Astrocyte (in vitro differentiated cells and primary cell): ENCODE data around the gene CLCN5. TPM values are rescaled to one million over a fixed set of nuclear protein-coding genes. Genes with fewer than 3 reads are reported as not detected.

ENCODE experiments used
- DNase-seq: peaks from one replicate; pipeline ENCODE4 v3.0.0-alpha.2; 2010; ENCODE audit warnings: low read depth
- FAIRE-seq: peaks from 2 replicates; lab custom pipeline; 2011; peaks lifted over from hg19 to GRCh38; lab: Jason Lieb, UNC
- H2AFZ ChIP-seq: 2 replicates; pipeline ENCODE4 v1.6.0; 2012; ENCODE audit warnings: low read depth, low read length, inconsistent platforms
- H3K27ac ChIP-seq: 2 replicates; pipeline ENCODE4 v1.5.1; 2011; ENCODE audit warnings: low read depth, low read length, inconsistent platforms
- H3K27me3 ChIP-seq: 2 replicates; pipeline ENCODE4 v1.6.0; 2011; ENCODE audit warnings: low read length, inconsistent platforms; ENCODE audit not compliant: insufficient read depth
- H3K36me3 ChIP-seq: 2 replicates; pipeline ENCODE4 v1.5.1; 2011; ENCODE audit warnings: low read length, inconsistent platforms; ENCODE audit not compliant: insufficient read depth
- H3K4me1 ChIP-seq: 2 replicates; pipeline ENCODE4 v1.5.1; 2011; ENCODE audit warnings: low read length, inconsistent platforms; ENCODE audit not compliant: insufficient read depth
- H3K4me2 ChIP-seq: 2 replicates; pipeline ENCODE4 v1.6.0; 2012; ENCODE audit warnings: low read length, inconsistent platforms
- H3K4me3 ChIP-seq: 2 replicates; pipeline ENCODE4 v1.5.1; 2011; ENCODE audit warnings: low read depth, mild to moderate bottlenecking, low read length, inconsistent platforms; ENCODE audit not compliant: insufficient read depth
- H3K79me2 ChIP-seq: 2 replicates; pipeline ENCODE4 v1.6.0; 2012; ENCODE audit warnings: mild to moderate bottlenecking, low read length, inconsistent platforms; ENCODE audit not compliant: insufficient read depth
- H3K9ac ChIP-seq: 2 replicates; pipeline ENCODE4 v1.6.0; 2012; ENCODE audit warnings: mild to moderate bottlenecking, low read length, inconsistent platforms
- H3K9me3 ChIP-seq: 2 replicates; pipeline ENCODE4 v1.5.1; 2012; ENCODE audit warnings: low read depth, mild to moderate bottlenecking, low read length, inconsistent platforms; ENCODE audit not compliant: insufficient read depth
- H4K20me1 ChIP-seq: 2 replicates; pipeline ENCODE4 v1.6.0; 2012; ENCODE audit warnings: low read length, inconsistent platforms; ENCODE audit not compliant: insufficient read depth
- H3K27ac Mint-ChIP-seq: one replicate; pipeline ENCODE4 v1.8.0; 2021; ENCODE audit warnings: mild to moderate bottlenecking, mixed read lengths; ENCODE audit not compliant: unreplicated experiment
- H3K27me3 Mint-ChIP-seq: one replicate; pipeline ENCODE4 v1.8.0; 2021; ENCODE audit warnings: low read depth, mixed read lengths; ENCODE audit not compliant: unreplicated experiment
- H3K36me3 Mint-ChIP-seq: one replicate; pipeline ENCODE4 v1.8.0; 2021; ENCODE audit warnings: low read depth, mixed read lengths; ENCODE audit not compliant: unreplicated experiment
- H3K4me1 Mint-ChIP-seq: one replicate; pipeline ENCODE4 v1.8.0; 2021; ENCODE audit warnings: low read depth, mixed read lengths; ENCODE audit not compliant: unreplicated experiment
- H3K4me3 Mint-ChIP-seq: one replicate; pipeline ENCODE4 v1.8.0; 2021; ENCODE audit warnings: mild to moderate bottlenecking, moderate library complexity, mixed read lengths; ENCODE audit not compliant: unreplicated experiment
- H3K9me3 Mint-ChIP-seq: one replicate; pipeline ENCODE4 v1.8.0; 2021; ENCODE audit warnings: mild to moderate bottlenecking, mixed read lengths; ENCODE audit not compliant: unreplicated experiment
- EZH2 ChIP-seq: IDR thresholded peaks from 2 replicates; pipeline ENCODE4 v1.6.1; 2012; ENCODE audit warnings: mild to moderate bottlenecking, low read length, inconsistent platforms; ENCODE audit not compliant: insufficient read depth
- total RNA-seq: library from RNA; stranded (reverse); gene quantifications from 2 replicates; pipeline ENCODE4 v1.2.1, GENCODE V29; 2021
- TF ChIP-seq, protein P1 (sequence below): IDR thresholded peaks from 2 replicates; pipeline ENCODE4 v1.5.1; 2011; ENCODE audit warnings: low read depth, mild to moderate bottlenecking, inconsistent platforms, low read length, moderate library complexity; ENCODE audit not compliant: insufficient read depth

The CLCN5 gene
- total RNA-seq, 1 donor from 2014 or later = 16.7 TPM

DNA sequence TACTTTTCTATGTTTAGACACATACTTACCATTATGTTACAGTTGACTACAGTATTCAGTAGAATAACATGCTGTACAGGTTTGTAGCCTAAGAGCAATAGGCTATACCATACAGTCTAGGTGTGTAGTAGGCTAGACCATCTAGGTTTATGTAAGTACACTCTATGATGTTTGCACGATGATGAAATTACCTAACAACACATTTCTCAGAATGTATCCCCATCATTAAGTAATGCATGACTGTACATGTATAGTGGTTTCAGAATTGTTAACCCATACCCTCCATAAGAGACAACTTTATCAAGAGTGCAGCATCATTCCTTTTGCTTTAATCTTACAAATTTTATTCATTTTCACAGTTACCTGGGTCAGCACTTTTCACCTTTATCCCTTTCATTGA is 126.8 kb downstream of the CLCN5 start:
- Histone ChIP-seq H3K9ac (no peak overlapping the region), H3K4me3 (no peak overlapping the region), H3K27ac (no peak overlapping the region), H3K9me3 (no peaks in the 10 kb centered on the region), H3K4me1 (no peaks in the 10 kb centered on the region), H3K4me2 (no peak overlapping the region), H3K36me3 (no peaks in the 10 kb centered on the region), H4K20me1 (no peaks in the 10 kb centered on the region), H3K27me3 (no peaks in the 10 kb centered on the region), H2AFZ (no peak overlapping the region), H3K79me2 (no peaks in the 10 kb centered on the region)
- TF ChIP-seq, protein P1, sequence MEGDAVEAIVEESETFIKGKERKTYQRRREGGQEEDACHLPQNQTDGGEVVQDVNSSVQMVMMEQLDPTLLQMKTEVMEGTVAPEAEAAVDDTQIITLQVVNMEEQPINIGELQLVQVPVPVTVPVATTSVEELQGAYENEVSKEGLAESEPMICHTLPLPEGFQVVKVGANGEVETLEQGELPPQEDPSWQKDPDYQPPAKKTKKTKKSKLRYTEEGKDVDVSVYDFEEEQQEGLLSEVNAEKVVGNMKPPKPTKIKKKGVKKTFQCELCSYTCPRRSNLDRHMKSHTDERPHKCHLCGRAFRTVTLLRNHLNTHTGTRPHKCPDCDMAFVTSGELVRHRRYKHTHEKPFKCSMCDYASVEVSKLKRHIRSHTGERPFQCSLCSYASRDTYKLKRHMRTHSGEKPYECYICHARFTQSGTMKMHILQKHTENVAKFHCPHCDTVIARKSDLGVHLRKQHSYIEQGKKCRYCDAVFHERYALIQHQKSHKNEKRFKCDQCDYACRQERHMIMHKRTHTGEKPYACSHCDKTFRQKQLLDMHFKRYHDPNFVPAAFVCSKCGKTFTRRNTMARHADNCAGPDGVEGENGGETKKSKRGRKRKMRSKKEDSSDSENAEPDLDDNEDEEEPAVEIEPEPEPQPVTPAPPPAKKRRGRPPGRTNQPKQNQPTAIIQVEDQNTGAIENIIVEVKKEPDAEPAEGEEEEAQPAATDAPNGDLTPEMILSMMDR = no peak
- TF ChIP-seq EZH2 = no peak
- Mint-ChIP-seq H3K4me1 (peaks cover 5% of the 10 kb centered on the region), H3K4me3 (no peak overlapping the region), H3K27me3 (no peaks in the 10 kb centered on the region), H3K36me3 (peaks cover 2% of the 10 kb centered on the region), H3K27ac (no peak overlapping the region), H3K9me3 (no peaks in the 10 kb centered on the region)
- DNase-seq (no peak), FAIRE-seq (no peak)

DNA sequence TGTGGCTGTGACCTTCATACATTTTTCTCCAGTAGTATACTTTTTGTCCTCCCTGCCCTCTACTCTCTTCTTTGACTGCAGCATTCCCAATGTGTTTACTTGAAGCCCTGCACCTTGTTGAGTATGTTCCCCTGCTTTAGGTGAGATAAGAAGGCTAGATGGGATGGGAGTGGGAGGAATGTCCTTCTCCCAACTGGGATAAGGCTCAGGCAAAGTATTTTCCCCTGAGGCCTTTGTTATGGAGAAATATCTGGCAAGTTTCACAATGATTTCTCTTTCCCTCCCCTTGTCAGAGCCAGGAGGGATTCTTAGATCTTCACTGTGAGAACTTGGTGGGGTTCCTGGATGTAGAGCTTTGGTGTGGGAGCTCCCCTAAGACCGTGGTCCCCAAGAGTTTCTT is 131.8 kb downstream of the CLCN5 start:
- no peak overlapping the region for H3K4me3 Mint-ChIP-seq
- H3K27me3 ChIP-seq = no peaks in the 10 kb centered on the region
- no peak overlapping the region for H2AFZ ChIP-seq
- no peaks in the 10 kb centered on the region for H3K9me3 ChIP-seq
- no peaks in the 10 kb centered on the region for H3K27me3 Mint-ChIP-seq
- H3K27ac ChIP-seq = no peak overlapping the region
- no peak overlapping the region for H3K9ac ChIP-seq
- H3K4me3 ChIP-seq = no peak overlapping the region
- peaks cover 2% of the 10 kb centered on the region for H3K9me3 Mint-ChIP-seq
- H3K27ac Mint-ChIP-seq = no peak overlapping the region
- H3K4me1 Mint-ChIP-seq = no peaks in the 10 kb centered on the region
- TF ChIP-seq, protein P1 = no peak
- TF ChIP-seq EZH2 = no peak
- no peaks in the 10 kb centered on the region for H3K36me3 ChIP-seq
- FAIRE-seq (no peak), DNase-seq (no peak)
- H3K36me3 Mint-ChIP-seq = peaks cover 6% of the 10 kb centered on the region
- no peaks in the 10 kb centered on the region for H4K20me1 ChIP-seq
- no peaks in the 10 kb centered on the region for H3K4me1 ChIP-seq
- H3K4me2 ChIP-seq = no peak overlapping the region
- H3K79me2 ChIP-seq = no peaks in the 10 kb centered on the region

GRCh38 chrX:50066318-50066937 is 144.0 kb downstream of the CLCN5 start:
- Mint-ChIP-seq H3K4me3 (no peak overlapping the region), H3K36me3 (no peaks in the 10 kb centered on the region), H3K9me3 (no peaks in the 10 kb centered on the region), H3K27me3 (no peaks in the 10 kb centered on the region), H3K27ac (no peak overlapping the region), H3K4me1 (peaks cover 10% of the 10 kb centered on the region)
- FAIRE-seq (no peak), DNase-seq (no peak)
- Histone ChIP-seq H3K36me3 (no peaks in the 10 kb centered on the region), H3K9ac (no peak overlapping the region), H3K9me3 (no peaks in the 10 kb centered on the region), H3K27me3 (no peaks in the 10 kb centered on the region), H3K79me2 (no peaks in the 10 kb centered on the region), H2AFZ (no peak overlapping the region), H3K4me3 (no peak overlapping the region), H3K27ac (no peak overlapping the region), H4K20me1 (no peaks in the 10 kb centered on the region), H3K4me2 (no peak overlapping the region), H3K4me1 (peaks cover 6% of the 10 kb centered on the region)
- TF ChIP-seq, protein P1 = no peak
- TF ChIP-seq EZH2 = no peak
